Activated B cell treated with CpG ODN at 0.5 μM for 24 hours (primary cell): Measurements from ENCODE around the gene ZBED6. TPM values are rescaled to one million over a fixed set of nuclear protein-coding genes. Genes with fewer than 3 reads are reported as not detected.
"Not testable (repeated sequence)": the region's sequence is repeated elsewhere in the genome, so short reads cannot be mapped to it uniquely, and the experiment has no call there.

ENCODE experiments used
- ATAC-seq: fragments of 200-7000 bp; cut with Tn5 transposase; one replicate; pipeline ENCODE4 v1.10.0; 2021; ENCODE audit warnings: low read depth, mild to moderate bottlenecking, moderate library complexity
- CTCF ChIA-PET: fragments of 350-600 bp; sonication (Branson Sonifier 250); formaldehyde crosslinking; loops from one replicate; lab custom pipeline; 2021; ENCODE audit warnings: antibody characterized with exemption; lab: Charles Lee
- POLR2A ChIA-PET: fragments of 350-600 bp; sonication (Branson Sonifier 250); formaldehyde crosslinking; loops from one replicate; lab custom pipeline; 2021; ENCODE audit warnings: antibody characterized with exemption; lab: Charles Lee
- DNase-seq: peaks from one replicate; pipeline ENCODE4 v3.0.0; 2022
- H3K27ac Mint-ChIP-seq: one replicate; pipeline ENCODE4 v1.8.0; 2020; ENCODE audit warnings: mixed read lengths
- H3K27me3 Mint-ChIP-seq: one replicate; pipeline ENCODE4 v1.8.0; 2021; ENCODE audit warnings: mixed read lengths
- H3K36me3 Mint-ChIP-seq: one replicate; pipeline ENCODE4 v1.8.0; 2021; ENCODE audit warnings: low read depth, mixed read lengths
- H3K4me1 Mint-ChIP-seq: one replicate; pipeline ENCODE4 v1.8.0; 2021; ENCODE audit warnings: mixed read lengths
- H3K4me3 Mint-ChIP-seq: one replicate; pipeline ENCODE4 v1.8.0; 2020; ENCODE audit warnings: mild to moderate bottlenecking, mixed read lengths
- H3K9me3 Mint-ChIP-seq: one replicate; pipeline ENCODE4 v1.8.0; 2020; ENCODE audit warnings: mixed read lengths
- intact Hi-C: fragments of 100-400 bp; cut with micrococcal nuclease; formaldehyde crosslinking; loops from one replicate; pipeline ENCODE4 v1.15.1; 2024
- total RNA-seq: library from RNA; stranded (reverse); gene quantifications from 2 replicates; pipeline ENCODE4 v1.2.3, GENCODE V29; 2022
- TF ChIP-seq, protein P1 (sequence below): fragments of 200-600 bp; IDR thresholded peaks from one replicate; pipeline ENCODE4 v1.8.0; 2022; ENCODE audit warnings: antibody characterized with exemption, mild to moderate bottlenecking

ZBED6 gene
- total RNA-seq, 1 donor from 2014 or later, result 31.4 TPM

DNA sequence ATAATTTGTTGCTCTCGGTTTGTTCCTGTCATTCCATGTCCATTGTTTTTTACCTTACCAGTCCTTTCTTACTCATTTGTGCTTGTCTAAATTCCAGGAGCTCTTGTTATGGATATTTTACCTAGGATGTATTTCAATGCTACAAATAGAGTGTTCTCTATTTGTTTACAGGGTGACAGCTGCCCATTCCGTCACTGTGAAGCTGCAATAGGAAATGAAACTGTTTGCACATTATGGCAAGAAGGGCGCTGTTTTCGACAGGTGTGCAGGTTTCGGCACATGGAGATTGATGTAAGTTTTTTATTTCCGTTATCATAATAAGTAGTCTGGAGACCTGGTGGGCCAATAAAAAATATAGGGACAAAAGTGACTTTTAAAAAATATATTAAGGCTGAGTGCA lies 23.0 kb downstream of the ZBED6 start:
- H3K9me3 Mint-ChIP-seq, result no peaks in the 10 kb centered on the region
- CTCF ChIA-PET, result interaction anchor here (0.8 kb wide), 1 partner anchor 551 kb away, joined by 3 read pairs; no protein-coding TSS in a partner anchor
- H3K4me3 Mint-ChIP-seq, result no peak overlapping the region
- POLR2A ChIA-PET, result no interaction called here
- H3K27ac Mint-ChIP-seq, result peak overlapping the region; percentile 66
- H3K27me3 Mint-ChIP-seq, result no peaks in the 10 kb centered on the region
- H3K4me1 Mint-ChIP-seq, result peaks cover 10% of the 10 kb centered on the region
- intact Hi-C loops, result no loop called here
- ATAC-seq, result peak; percentile 18
- TF ChIP-seq, protein P1, sequence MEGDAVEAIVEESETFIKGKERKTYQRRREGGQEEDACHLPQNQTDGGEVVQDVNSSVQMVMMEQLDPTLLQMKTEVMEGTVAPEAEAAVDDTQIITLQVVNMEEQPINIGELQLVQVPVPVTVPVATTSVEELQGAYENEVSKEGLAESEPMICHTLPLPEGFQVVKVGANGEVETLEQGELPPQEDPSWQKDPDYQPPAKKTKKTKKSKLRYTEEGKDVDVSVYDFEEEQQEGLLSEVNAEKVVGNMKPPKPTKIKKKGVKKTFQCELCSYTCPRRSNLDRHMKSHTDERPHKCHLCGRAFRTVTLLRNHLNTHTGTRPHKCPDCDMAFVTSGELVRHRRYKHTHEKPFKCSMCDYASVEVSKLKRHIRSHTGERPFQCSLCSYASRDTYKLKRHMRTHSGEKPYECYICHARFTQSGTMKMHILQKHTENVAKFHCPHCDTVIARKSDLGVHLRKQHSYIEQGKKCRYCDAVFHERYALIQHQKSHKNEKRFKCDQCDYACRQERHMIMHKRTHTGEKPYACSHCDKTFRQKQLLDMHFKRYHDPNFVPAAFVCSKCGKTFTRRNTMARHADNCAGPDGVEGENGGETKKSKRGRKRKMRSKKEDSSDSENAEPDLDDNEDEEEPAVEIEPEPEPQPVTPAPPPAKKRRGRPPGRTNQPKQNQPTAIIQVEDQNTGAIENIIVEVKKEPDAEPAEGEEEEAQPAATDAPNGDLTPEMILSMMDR, result no peak
- DNase-seq, result no peak
- peaks cover 74% of the 10 kb centered on the region for H3K36me3 Mint-ChIP-seq

DNA sequence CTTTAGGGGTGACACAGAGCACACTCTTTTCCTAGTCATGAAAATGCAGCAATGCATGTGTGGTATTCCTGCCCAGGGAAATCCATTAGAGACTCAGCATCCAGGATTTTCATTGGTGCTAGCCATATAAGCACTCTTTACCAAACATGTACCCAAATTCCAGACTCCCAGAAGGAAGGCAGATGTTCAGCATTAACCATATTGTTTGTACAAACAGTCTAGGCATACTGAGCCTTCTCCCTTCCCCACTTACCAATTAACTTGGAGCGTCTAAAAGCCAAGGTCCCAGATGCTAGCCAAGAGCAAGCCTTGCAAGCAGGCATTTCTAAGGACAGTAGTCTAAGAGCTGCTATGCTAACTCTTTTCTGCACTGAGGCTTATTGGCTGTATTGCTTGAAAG lies 27.9 kb downstream of the ZBED6 start:
- intact Hi-C loops, result no loop called here
- ATAC-seq, result no peak
- DNase-seq, result no peak
- CTCF ChIA-PET, result no interaction called here
- no peaks in the 10 kb centered on the region for H3K9me3 Mint-ChIP-seq
- peaks cover 78% of the 10 kb centered on the region for H3K36me3 Mint-ChIP-seq
- peaks cover 4% of the 10 kb centered on the region for H3K4me1 Mint-ChIP-seq
- H3K27ac Mint-ChIP-seq, result no peak overlapping the region
- TF ChIP-seq, protein P1, result no peak
- POLR2A ChIA-PET, result no interaction called here
- no peaks in the 10 kb centered on the region for H3K27me3 Mint-ChIP-seq
- no peak overlapping the region for H3K4me3 Mint-ChIP-seq

DNA sequence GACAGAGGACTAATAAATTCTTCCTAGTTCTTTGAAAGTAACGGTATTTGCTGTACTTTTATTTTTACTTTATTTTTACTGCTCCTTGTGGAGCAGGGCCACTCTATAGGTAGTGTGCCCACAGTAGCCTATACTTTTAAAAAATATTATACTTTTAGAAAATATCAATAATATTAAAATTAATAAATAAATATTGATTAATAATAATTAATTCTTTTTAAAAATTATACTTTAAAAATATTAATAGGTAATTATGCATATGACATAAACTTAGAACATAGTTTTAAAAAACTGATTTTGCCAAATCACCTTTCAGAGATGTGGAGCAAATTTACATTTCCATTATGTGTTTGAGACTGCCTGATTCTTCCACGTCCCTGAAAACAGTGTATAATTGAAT lies 30.8 kb downstream of the ZBED6 start:
- DNase-seq (no peak), ATAC-seq (no peak)
- Mint-ChIP-seq H3K27me3 (no peaks in the 10 kb centered on the region), H3K4me3 (no peak overlapping the region), H3K27ac (no peak overlapping the region), H3K9me3 (no peaks in the 10 kb centered on the region), H3K36me3 (peaks cover 79% of the 10 kb centered on the region), H3K4me1 (peaks cover 7% of the 10 kb centered on the region)
- ChIA-PET CTCF (no interaction called here), POLR2A (no interaction called here)
- intact Hi-C loops, result no loop called here
- TF ChIP-seq, protein P1, result no peak

DNA sequence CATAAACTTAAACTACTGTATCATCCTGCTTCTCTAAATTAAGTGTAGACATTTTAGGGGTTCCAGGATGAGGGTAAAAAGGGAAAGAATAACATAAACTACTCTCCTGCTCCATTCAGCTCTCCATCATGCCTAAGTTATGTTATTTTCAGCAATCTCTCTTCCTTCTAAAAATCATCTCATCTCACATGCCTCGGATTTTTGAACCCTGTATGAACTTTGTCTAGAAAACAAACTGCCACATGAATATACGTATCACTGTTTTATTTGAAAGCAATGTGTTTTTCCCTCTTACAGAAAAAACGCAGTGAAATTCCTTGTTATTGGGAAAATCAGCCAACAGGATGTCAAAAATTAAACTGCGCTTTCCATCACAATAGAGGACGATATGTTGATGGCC lies 32.6 kb downstream of the ZBED6 start:
- H3K9me3 Mint-ChIP-seq, result no peaks in the 10 kb centered on the region
- peaks cover 77% of the 10 kb centered on the region for H3K36me3 Mint-ChIP-seq
- ChIA-PET CTCF (no interaction called here), POLR2A (no interaction called here)
- ATAC-seq, result no peak
- H3K27ac Mint-ChIP-seq, result no peak overlapping the region
- intact Hi-C loops, result no loop called here
- H3K4me3 Mint-ChIP-seq, result no peak overlapping the region
- DNase-seq, result no peak
- no peaks in the 10 kb centered on the region for H3K27me3 Mint-ChIP-seq
- TF ChIP-seq, protein P1, result no peak
- H3K4me1 Mint-ChIP-seq, result peaks cover 7% of the 10 kb centered on the region

DNA sequence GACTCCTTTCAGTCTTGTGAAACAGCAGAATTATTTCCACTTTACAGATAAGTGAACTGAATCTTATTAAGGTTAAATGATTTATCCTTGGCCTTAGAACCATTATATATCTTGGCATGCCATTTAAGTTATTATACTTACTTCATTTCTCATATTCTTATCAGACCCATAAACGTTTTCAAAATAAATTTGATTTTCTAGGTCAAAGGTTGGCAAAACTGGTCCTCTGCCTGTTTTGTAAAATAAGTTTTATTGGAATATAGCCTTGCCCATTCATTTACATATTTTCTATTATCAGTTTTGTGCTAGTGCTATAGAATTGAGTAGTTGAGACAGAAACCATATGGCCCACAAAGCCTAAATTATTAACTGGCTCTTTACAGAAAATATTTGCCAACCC lies 33.1 kb downstream of the ZBED6 start:
- H3K36me3 Mint-ChIP-seq, result peaks cover 74% of the 10 kb centered on the region
- POLR2A ChIA-PET, result no interaction called here
- peaks cover 7% of the 10 kb centered on the region for H3K4me1 Mint-ChIP-seq
- CTCF ChIA-PET, result no interaction called here
- H3K27ac Mint-ChIP-seq, result no peak overlapping the region
- TF ChIP-seq, protein P1, result no peak
- no peaks in the 10 kb centered on the region for H3K27me3 Mint-ChIP-seq
- H3K9me3 Mint-ChIP-seq, result no peaks in the 10 kb centered on the region
- H3K4me3 Mint-ChIP-seq, result no peak overlapping the region
- ATAC-seq (no peak), DNase-seq (no peak)
- intact Hi-C loops, result no loop called here

DNA sequence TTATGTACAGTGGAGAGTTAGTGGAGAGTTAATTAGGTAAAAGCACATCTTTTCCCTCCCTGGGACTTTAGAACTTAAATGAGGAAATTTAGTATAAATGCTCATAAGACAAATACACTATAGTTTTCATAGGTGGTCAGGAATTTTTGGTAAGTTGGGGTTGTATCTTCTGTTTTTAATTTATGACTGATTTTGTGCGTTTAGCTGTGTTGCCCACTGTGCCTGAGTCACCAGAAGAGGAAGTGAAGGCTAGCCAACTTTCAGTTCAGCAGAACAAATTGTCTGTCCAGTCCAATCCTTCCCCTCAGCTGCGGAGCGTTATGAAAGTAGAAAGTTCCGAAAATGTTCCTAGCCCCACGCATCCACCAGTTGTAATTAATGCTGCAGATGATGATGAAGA lies 33.8 kb downstream of the ZBED6 start:
- CTCF ChIA-PET, ATAC-seq, DNase-seq, POLR2A ChIA-PET, H3K4me3 Mint-ChIP-seq, H3K9me3 Mint-ChIP-seq, intact Hi-C loops, H3K27me3 Mint-ChIP-seq, H3K4me1 Mint-ChIP-seq: not testable (repeated sequence)
- Mint-ChIP-seq H3K27ac (peak overlapping the region; percentile 38), H3K36me3 (peaks cover 76% of the 10 kb centered on the region)
